Measurements from ENCODE around the gene CCDC188. TPM values are rescaled to one million over a fixed set of nuclear protein-coding genes. Genes with fewer than 3 reads are reported as not detected.

CCDC188 gene
- 0.82 TPM for total RNA-seq

GRCh38 chr22:20150381-20151275 lies at the start of gene CCDC188:
Gene CCDC188 (minus strand): TSS chr22:20151055. CDS start chr22:20150986, 69 bp downstream.
- no peak for FAIRE-seq
- DNase-seq (ENCODE audit: low spot score in 2 of 2) = no peak

- DNase-seq (ENCODE audit: low spot score in 2 of 2) = no peak
- no peak for FAIRE-seq
Observed at GRCh38 chr22:20199906-20200305, 49.1 kb upstream of the CCDC188 start.

GRCh38 chr22:20199413-20199842 lies 48.6 kb upstream of the CCDC188 start:
- FAIRE-seq (no peak), DNase-seq (ENCODE audit: low spot score in 2 of 2) (no peak)

GRCh38 chr22:20198557-20199319 lies 47.9 kb upstream of the CCDC188 start:
- FAIRE-seq = no peak
- no peak for DNase-seq (ENCODE audit: low spot score in 2 of 2)

- FAIRE-seq (no peak), DNase-seq (ENCODE audit: low spot score in 2 of 2) (no peak)
Observed at GRCh38 chr22:20197407-20198030, 46.7 kb upstream of the CCDC188 start.

GRCh38 chr22:20196094-20196842 lies 45.4 kb upstream of the CCDC188 start:
- no peak for FAIRE-seq

GRCh38 chr22:20194681-20195593 lies 44.1 kb upstream of the CCDC188 start:
- DNase-seq (ENCODE audit: low spot score in 2 of 2) (no peak), FAIRE-seq (no peak)

More at GRCh38 chr22:20196094-20196842, 45.4 kb upstream of the CCDC188 start:
- DNase-seq (ENCODE audit: low spot score in 2 of 2) = no peak

- DNase-seq (ENCODE audit: low spot score in 2 of 2) (no peak), FAIRE-seq (no peak)
Observed at GRCh38 chr22:20193761-20194494, 43.1 kb upstream of the CCDC188 start.

- FAIRE-seq = no peak
Observed at GRCh38 chr22:20192972-20193760, 42.3 kb upstream of the CCDC188 start.

GRCh38 chr22:20192293-20192971 lies 41.6 kb upstream of the CCDC188 start:
- DNase-seq (ENCODE audit: low spot score in 2 of 2) = no peak
- no peak for FAIRE-seq

More at GRCh38 chr22:20192972-20193760, 42.3 kb upstream of the CCDC188 start:
- DNase-seq (ENCODE audit: low spot score in 2 of 2) = no peak

- FAIRE-seq = no peak
Observed at GRCh38 chr22:20191803-20192202, 40.9 kb upstream of the CCDC188 start.

GRCh38 chr22:20191000-20191515 lies 40.2 kb upstream of the CCDC188 start:
- FAIRE-seq (no peak), DNase-seq (ENCODE audit: low spot score in 2 of 2) (no peak)

More at GRCh38 chr22:20191803-20192202, 40.9 kb upstream of the CCDC188 start:
- no peak for DNase-seq (ENCODE audit: low spot score in 2 of 2)

GRCh38 chr22:20188567-20188877 lies 37.7 kb upstream of the CCDC188 start:
- DNase-seq (ENCODE audit: low spot score in 2 of 2) (no peak), FAIRE-seq (no peak)

- no peak for FAIRE-seq
- DNase-seq (ENCODE audit: low spot score in 2 of 2) = no peak
Observed at GRCh38 chr22:20187777-20188566, 37.1 kb upstream of the CCDC188 start.

GRCh38 chr22:20186871-20187546 lies 36.2 kb upstream of the CCDC188 start:
- no peak for DNase-seq (ENCODE audit: low spot score in 2 of 2)
- FAIRE-seq = no peak
